ENCODE measurements around the gene SPOCK1.

GRCh38 chr5:137194300-137194699 lies 304.8 kb downstream of the SPOCK1 start:
- TF ChIP-seq POLR2AphosphoS5 (IDR thresholded peaks at IDR 0.05; ENCODE audit: borderline replicate concordance, low read depth, low read length) (no peak), EZH2 (IDR thresholded peaks at IDR 0.05) (no peak)

Measured in SK-N-MC (cell line).